HEK293T (cell line): ENCODE data around the gene NSD1.

Source experiments
- ELF4 ChIP-seq: fragments of 450-650 bp; IDR thresholded peaks from 2 replicates; pipeline ENCODE4 v1.6.1; 2017; ENCODE audit warnings: antibody characterized with exemption
- FOXK2 ChIP-seq: fragments of 450-650 bp; IDR thresholded peaks from 2 replicates; pipeline ENCODE4 v1.6.1; 2016; ENCODE audit warnings: mild to moderate bottlenecking
- FOXM1 ChIP-seq: fragments of 450-650 bp; IDR thresholded peaks from 2 replicates; pipeline ENCODE4 v1.6.1; 2017; ENCODE audit warnings: mild to moderate bottlenecking, borderline replicate concordance
- SP1 ChIP-seq: fragments of 450-650 bp; IDR thresholded peaks from 2 replicates; pipeline ENCODE4 v1.6.1; 2017
- TARDBP ChIP-seq: fragments of 450-650 bp; IDR thresholded peaks from 2 replicates; pipeline ENCODE4 v1.6.1; 2016

- TF ChIP-seq ELF4 (no peak), SP1 (no peak), FOXK2 (no peak), TARDBP (no peak), FOXM1 (no peak)
These were observed 9.0 kb upstream of the NSD1 start for GRCh38 chr5:177124486-177124991.
